Prostate gland (tissue), 2 donors: Measurements from ENCODE around the gene GNB1.

ENCODE experiments used
- POLR2A ChIP-seq: fragments of 450-650 bp; IDR thresholded peaks from one replicate; pipeline ENCODE4 v1.6.1; 2016; ENCODE audit warnings: antibody characterized with exemption, mild to moderate bottlenecking
- POLR2AphosphoS5 ChIP-seq: sonication (generic); formaldehyde crosslinking; IDR thresholded peaks from one replicate; pipeline ENCODE4 v1.6.1; 2017; ENCODE audit warnings: antibody characterized with exemption
- TF ChIP-seq, protein P1 (sequence below), 4 experiments: fragments of 200-600 bp in 2 of 4; fragments of 450-650 bp in 2 of 4; sonication (generic) in 2 of 4; IDR thresholded peaks; 1 replicate in 3 of 4; 2 replicates in 1 of 4; pipeline ENCODE4 v1.5.1; 2016 to 2019; ENCODE audit warnings: antibody characterized with exemption in 4 of 4, mild to moderate bottlenecking in 2 of 4, moderate library complexity in 2 of 4

GRCh38 chr1:1781526-1781903 is 109.4 kb downstream of the GNB1 start:
- TF ChIP-seq POLR2A (no peak), POLR2AphosphoS5 (no peak)
- TF ChIP-seq, protein P1, sequence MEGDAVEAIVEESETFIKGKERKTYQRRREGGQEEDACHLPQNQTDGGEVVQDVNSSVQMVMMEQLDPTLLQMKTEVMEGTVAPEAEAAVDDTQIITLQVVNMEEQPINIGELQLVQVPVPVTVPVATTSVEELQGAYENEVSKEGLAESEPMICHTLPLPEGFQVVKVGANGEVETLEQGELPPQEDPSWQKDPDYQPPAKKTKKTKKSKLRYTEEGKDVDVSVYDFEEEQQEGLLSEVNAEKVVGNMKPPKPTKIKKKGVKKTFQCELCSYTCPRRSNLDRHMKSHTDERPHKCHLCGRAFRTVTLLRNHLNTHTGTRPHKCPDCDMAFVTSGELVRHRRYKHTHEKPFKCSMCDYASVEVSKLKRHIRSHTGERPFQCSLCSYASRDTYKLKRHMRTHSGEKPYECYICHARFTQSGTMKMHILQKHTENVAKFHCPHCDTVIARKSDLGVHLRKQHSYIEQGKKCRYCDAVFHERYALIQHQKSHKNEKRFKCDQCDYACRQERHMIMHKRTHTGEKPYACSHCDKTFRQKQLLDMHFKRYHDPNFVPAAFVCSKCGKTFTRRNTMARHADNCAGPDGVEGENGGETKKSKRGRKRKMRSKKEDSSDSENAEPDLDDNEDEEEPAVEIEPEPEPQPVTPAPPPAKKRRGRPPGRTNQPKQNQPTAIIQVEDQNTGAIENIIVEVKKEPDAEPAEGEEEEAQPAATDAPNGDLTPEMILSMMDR (IDR thresholded peaks at IDR 0.05) = no peak
